GM12801 (cell line): Measurements from ENCODE around the gene IGSF3.

Experiments used
- TF ChIP-seq, protein P1 (sequence below): IDR thresholded peaks from one replicate; pipeline ENCODE4 v1.5.1; 2011; ENCODE audit warnings: control low read depth; ENCODE audit not compliant: insufficient read length; ENCODE audit errors: extremely low read depth

The IGSF3 gene

DNA sequence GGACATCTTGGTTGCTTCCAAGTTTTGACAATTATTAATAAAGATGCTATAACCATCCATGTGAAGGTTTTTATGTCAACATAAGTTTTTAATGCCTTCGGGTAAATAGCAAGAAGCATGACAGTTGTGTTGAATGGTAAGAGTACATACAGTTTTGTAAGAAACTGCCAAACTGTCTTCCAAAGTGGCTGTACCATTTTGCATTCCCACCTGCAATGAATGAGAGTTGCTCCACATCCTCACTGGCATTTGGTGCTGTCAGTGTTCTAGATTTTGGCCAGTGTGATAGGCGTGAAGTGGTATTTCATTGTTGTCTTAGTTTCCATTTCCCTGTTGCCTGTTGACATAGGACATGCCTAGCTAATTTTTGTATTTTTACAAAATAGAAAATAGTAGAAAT is 142.1 kb downstream of the IGSF3 start:
- TF ChIP-seq, protein P1, sequence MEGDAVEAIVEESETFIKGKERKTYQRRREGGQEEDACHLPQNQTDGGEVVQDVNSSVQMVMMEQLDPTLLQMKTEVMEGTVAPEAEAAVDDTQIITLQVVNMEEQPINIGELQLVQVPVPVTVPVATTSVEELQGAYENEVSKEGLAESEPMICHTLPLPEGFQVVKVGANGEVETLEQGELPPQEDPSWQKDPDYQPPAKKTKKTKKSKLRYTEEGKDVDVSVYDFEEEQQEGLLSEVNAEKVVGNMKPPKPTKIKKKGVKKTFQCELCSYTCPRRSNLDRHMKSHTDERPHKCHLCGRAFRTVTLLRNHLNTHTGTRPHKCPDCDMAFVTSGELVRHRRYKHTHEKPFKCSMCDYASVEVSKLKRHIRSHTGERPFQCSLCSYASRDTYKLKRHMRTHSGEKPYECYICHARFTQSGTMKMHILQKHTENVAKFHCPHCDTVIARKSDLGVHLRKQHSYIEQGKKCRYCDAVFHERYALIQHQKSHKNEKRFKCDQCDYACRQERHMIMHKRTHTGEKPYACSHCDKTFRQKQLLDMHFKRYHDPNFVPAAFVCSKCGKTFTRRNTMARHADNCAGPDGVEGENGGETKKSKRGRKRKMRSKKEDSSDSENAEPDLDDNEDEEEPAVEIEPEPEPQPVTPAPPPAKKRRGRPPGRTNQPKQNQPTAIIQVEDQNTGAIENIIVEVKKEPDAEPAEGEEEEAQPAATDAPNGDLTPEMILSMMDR, result no peak
